Esophagus muscularis mucosa (tissue), 3 donors: ENCODE results near the gene SCTR.

ENCODE experiments used
- POLR2A ChIP-seq: fragments of 450-650 bp; IDR thresholded peaks from one replicate; pipeline ENCODE4 v1.6.1; 2017; ENCODE audit warnings: antibody characterized with exemption, moderate library complexity, mild to moderate bottlenecking, low read depth
- POLR2AphosphoS5 ChIP-seq, 2 donors: sonication (generic); formaldehyde crosslinking; IDR thresholded peaks; one replicate each; pipeline ENCODE4 v1.6.1; 2017; ENCODE audit warnings: antibody characterized with exemption in 2 of 2
- TF ChIP-seq, protein P1 (sequence below), 3 experiments: fragments of 200-600 bp in 2 of 3; fragments of 450-650 bp in 1 of 3; sonication (generic) in 2 of 3; IDR thresholded peaks; one replicate each; pipeline ENCODE4 v1.5.1; 2017 to 2019; ENCODE audit warnings: antibody characterized with exemption in 3 of 3, mild to moderate bottlenecking in 2 of 3, moderate library complexity in 1 of 3

DNA sequence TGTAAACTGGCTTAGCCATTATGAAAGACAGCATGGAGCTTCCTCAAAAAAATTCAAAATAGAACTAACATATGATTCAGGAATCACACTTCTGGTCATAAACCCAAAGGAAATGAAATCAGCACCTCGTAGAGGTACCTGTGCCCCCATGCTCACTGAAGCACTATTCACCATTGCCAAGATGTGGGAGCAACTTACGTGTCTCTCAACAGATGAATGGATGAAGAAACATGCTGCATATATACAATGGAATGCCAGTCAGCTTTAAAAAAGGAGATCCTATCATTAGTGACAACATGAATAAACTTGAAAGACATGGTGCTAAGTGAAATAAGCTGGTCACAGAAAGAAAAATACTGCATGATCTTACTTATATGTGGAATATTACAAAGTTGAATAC lies 8.2 kb downstream of the SCTR start:
- TF ChIP-seq POLR2A (no peak), POLR2AphosphoS5 (IDR thresholded peaks at IDR 0.05) (no peak)
- TF ChIP-seq, protein P1, sequence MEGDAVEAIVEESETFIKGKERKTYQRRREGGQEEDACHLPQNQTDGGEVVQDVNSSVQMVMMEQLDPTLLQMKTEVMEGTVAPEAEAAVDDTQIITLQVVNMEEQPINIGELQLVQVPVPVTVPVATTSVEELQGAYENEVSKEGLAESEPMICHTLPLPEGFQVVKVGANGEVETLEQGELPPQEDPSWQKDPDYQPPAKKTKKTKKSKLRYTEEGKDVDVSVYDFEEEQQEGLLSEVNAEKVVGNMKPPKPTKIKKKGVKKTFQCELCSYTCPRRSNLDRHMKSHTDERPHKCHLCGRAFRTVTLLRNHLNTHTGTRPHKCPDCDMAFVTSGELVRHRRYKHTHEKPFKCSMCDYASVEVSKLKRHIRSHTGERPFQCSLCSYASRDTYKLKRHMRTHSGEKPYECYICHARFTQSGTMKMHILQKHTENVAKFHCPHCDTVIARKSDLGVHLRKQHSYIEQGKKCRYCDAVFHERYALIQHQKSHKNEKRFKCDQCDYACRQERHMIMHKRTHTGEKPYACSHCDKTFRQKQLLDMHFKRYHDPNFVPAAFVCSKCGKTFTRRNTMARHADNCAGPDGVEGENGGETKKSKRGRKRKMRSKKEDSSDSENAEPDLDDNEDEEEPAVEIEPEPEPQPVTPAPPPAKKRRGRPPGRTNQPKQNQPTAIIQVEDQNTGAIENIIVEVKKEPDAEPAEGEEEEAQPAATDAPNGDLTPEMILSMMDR (IDR thresholded peaks at IDR 0.05): no peak
